Heart left ventricle (tissue), 13 donors: ENCODE results near the gene FLNA.

Experiments
- CTCF ChIP-seq, 12 donors: fragments of 200-600 bp; sonication (generic) in 4 of 12; IDR thresholded peaks; one replicate each; pipeline versions ENCODE4 v1.5.0 to v1.8.0; 2018 to 2022; ENCODE audit warnings: antibody characterized with exemption in 12 of 12, mild to moderate bottlenecking in 5 of 12
- POLR2A ChIP-seq, 2 donors: fragments of 450-650 bp; IDR thresholded peaks; one replicate each; pipeline ENCODE4 v1.6.1; 2017; ENCODE audit warnings: antibody characterized with exemption in 2 of 2, mild to moderate bottlenecking in 2 of 2, moderate library complexity in 2 of 2
- donor health status: ischemic (EF 13 %, LVEDD 7.1; RV severe dilation, severe dysfunction).
- donor health status: DM: no; HTN: yes; CAD: no.
- donor health status: DM: no; HTN: no; CAD: no.
- donor health status: ischemic (EF 25% LVEDD 6.9; RV normal size, moderate dysfunction).
- donor health status: ischemic (EF 25% LVEDD 5.7; RV mildly dilated, moderate dysfunction).
- donor health status: ischemic (EF 35%, LVEDD 5.7; RV mildly dilated, moderate dysfunction).
- donor health status: nonischemic (EF 11% LVEDD 7.7; RV severe dilation, severe dysfunction).
- donor health status: DM: yes; HTN: yes; CAD: no.
- donor health status: PGD.
- donor health status: ischemic (EF 29% LVEDD 5.4; RV normal size, mild dysfunction).
- donor health status: nonischemic (EF 23%, LVEDD 6.1; RV moderate dilation, normal function).

GRCh38 chrX:154350429-154351182, 23.8 kb downstream of the FLNA start:
- no peak for TF ChIP-seq CTCF (IDR thresholded peaks at IDR 0.05)
- no peak for TF ChIP-seq POLR2A (IDR thresholded peaks at IDR 0.05)
